GM12873 (cell line): Measurements from ENCODE around the gene PHACTR3.

ENCODE experiments used
- TF ChIP-seq, protein P1 (sequence below): IDR thresholded peaks from 2 replicates; pipeline ENCODE4 v1.5.1; 2012; ENCODE audit warnings: low read depth, mild to moderate bottlenecking, moderate library complexity, low read length, control low read depth; ENCODE audit not compliant: insufficient read depth; ENCODE audit errors: missing control alignments

Gene PHACTR3

DNA sequence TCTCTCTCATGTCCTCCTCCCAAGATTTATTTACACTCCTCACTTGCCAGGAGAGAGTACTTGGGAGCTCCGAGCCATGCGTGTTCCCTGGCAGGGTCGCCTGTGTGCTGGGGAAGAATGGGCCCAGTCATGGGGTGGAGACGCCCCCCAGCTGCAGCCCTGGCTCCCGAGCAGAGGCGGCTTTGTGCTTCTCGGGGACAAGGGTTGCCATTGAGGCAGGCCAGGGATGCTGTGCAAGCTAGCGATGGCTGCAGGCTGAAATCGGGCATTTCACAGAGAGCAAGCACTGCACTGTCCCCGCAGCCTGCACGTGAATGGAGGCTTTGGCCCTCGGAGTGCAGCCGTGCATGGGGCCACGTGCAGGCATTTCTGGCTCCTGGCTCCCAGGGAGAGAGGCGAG lies 23.8 kb downstream of the PHACTR3 start:
- TF ChIP-seq, protein P1, sequence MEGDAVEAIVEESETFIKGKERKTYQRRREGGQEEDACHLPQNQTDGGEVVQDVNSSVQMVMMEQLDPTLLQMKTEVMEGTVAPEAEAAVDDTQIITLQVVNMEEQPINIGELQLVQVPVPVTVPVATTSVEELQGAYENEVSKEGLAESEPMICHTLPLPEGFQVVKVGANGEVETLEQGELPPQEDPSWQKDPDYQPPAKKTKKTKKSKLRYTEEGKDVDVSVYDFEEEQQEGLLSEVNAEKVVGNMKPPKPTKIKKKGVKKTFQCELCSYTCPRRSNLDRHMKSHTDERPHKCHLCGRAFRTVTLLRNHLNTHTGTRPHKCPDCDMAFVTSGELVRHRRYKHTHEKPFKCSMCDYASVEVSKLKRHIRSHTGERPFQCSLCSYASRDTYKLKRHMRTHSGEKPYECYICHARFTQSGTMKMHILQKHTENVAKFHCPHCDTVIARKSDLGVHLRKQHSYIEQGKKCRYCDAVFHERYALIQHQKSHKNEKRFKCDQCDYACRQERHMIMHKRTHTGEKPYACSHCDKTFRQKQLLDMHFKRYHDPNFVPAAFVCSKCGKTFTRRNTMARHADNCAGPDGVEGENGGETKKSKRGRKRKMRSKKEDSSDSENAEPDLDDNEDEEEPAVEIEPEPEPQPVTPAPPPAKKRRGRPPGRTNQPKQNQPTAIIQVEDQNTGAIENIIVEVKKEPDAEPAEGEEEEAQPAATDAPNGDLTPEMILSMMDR, result no peak

DNA sequence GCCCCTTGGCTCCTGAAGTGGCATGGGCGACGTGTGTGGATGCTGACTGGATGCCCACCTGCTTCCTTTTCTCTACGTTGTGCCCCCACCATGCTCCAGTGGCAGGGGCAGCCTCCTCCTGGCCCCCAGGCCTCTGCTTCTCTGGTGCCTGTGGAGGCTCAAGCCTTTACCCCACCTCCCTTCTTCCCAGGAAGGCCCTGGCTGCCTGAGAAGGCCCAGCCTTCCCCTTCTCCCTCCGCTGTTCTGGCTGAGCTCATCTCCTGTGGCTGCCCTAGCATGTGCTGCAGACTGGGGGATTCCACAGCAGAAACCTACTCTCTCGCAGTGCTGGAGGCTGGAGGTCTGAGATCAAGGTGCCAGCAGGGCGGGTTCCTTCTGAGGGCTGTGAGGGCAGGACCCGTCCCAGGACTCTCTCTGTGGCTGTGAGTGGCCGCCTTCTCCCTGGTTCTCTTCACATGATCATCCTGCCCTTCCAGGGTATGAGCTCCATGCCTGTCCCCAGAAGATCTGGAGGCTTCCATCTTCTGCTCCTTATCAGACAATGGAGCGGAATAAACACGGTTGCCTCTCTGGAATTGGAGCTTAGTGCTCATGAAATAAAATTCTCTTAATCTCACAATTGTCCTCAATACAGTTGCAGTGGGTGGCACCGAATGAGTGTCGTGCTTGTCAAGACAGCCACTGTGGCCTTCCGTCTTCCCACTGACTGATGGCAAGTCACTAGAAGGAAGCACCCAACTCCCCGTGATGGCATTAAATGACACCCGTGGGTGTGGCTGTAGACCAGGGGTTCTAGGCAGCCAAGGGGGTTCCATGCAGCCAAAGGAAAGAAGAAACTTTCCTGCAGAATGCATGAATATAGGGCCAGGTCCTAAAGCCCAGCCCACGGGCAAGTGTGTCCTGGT lies 25.1 kb downstream of the PHACTR3 start:
- TF ChIP-seq, protein P1, result no peak

GRCh38 chr20:59630526-59630925 lies 26.2 kb downstream of the PHACTR3 start:
- TF ChIP-seq, protein P1, result no peak

DNA sequence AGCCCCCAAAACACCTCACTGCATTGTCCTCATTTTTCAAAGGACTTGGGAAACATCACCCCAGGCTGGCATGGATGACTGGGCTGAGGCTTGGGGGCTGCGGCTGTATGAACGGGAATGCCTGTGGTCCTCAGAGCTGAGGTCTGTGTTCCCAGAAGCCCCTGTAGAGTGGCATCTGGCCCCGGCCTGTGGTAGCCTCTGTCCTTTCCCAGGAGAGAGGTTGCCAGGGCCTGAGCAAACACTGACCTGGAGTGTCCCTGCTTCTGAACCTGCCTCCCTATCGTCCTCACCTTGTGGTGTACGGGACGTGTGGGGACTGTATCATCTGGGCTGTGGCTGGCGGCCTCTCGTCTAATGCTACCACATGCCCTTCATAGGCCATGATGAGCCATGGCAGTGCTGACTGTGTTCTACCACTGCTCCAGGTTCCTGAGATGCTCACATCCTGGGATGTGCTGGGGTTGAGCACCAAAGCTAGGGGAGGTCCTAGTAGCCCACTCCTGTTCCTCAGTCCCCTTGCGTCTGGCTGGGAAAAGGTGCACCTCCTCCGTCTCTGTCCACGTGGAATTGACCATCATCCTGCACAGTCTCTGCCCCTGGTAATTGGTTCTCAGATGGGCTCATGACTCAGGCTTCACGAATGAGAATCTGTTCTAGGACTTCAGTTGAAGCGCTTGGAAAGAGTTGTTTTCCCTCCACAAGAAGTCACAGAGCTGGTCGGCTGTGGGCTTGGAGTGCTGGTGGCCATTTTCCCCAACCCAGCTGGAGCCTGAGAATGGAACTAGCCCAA lies 27.6 kb downstream of the PHACTR3 start:
- TF ChIP-seq, protein P1, result no peak

GRCh38 chr20:59632541-59633113 lies 28.3 kb downstream of the PHACTR3 start:
- TF ChIP-seq, protein P1, result no peak

- TF ChIP-seq, protein P1, result no peak
Observed at GRCh38 chr20:59633656-59634251, 29.4 kb downstream of the PHACTR3 start.
